ENCODE results near the gene ZNF821.
"Not testable (repeated sequence)": the region's sequence is repeated elsewhere in the genome, so short reads cannot be mapped to it uniquely, and the experiment has no call there.

ZNF821 gene

DNA sequence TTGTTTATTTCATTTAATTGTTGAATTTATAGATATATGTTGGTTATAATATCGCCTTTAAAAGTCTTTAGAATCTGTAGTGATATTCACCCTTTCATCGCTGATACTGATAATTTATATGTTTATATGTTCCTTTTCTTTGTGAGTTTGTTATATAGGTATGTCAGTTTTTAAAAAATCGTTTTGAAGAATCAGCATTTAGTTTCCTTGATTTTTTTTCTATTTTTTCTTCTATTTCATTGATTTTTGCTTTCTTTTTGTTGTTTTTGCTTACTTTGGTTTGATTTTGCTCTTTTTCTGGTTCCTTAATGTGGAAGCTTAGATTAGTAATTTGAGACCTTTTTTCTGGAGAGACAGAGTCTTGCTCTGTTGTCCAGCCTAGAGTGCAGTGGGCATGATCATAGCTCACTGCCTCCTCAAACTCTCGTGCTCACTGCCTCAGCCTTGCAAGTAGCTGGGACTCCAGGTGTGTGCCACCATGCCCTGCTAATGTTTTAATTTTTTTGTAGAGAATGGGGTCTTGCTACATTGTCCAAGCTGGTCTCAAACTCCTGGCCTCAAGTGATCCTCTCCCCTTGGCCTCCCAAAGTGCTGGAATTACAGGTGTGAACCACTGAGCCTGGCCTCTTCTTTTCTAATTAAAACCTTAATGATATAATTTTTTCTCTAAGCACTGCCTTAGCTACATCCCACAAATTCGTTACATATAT is 18.8 kb upstream of the ZNF821 start:
- no peak for DNase-seq (ENCODE audit: low spot score)

DNA sequence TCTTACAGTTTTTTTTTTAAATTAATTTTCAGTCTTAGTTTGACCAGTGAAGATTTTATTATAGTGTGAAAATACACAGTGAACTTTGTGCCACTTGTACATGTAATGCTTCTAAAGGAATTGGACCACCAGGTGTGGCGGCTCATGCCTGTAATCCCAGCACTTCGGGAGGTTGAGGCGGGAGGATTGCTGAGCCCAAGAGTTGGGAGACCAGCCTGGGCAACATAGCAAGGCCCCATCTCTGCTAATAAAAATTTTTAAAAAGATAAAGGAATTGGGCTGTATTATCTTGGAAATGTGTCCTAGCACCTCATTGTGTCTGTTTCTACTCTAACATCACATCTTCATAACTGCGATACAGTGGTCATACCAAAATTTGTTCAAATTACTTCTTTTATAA is 15.2 kb upstream of the ZNF821 start:
- DNase-seq (ENCODE audit: low spot score), result no peak

DNA sequence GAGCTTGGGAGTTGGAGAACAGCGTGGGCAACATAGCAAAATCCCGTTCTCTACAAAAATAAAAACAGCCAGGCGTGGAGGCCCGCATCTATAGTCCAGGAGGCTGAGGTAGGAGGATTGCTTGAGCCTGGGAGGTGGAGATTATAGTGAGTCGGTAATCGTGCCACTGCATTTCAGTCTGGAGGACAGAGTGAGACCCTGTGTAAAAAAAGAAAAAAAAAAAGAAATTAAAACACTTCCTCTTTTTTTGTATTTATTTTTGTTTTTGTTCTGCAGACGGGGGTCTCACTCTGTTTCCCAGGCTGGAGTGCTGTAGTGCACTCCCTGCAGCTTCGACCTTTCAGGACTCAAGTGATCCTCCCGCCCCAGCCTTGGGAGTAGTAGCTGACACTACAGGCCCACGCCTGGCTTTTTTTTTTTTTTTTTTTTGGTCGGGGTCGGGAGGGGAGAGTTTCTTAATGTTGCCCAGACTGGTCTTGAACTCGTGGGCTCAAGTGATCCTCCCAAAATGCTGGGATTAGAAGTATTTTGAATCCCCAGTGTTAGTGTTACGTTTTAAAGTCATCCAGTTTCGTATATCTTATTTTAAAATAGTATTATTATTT is 12.9 kb upstream of the ZNF821 start:
- no peak for DNase-seq (ENCODE audit: low spot score)

DNA sequence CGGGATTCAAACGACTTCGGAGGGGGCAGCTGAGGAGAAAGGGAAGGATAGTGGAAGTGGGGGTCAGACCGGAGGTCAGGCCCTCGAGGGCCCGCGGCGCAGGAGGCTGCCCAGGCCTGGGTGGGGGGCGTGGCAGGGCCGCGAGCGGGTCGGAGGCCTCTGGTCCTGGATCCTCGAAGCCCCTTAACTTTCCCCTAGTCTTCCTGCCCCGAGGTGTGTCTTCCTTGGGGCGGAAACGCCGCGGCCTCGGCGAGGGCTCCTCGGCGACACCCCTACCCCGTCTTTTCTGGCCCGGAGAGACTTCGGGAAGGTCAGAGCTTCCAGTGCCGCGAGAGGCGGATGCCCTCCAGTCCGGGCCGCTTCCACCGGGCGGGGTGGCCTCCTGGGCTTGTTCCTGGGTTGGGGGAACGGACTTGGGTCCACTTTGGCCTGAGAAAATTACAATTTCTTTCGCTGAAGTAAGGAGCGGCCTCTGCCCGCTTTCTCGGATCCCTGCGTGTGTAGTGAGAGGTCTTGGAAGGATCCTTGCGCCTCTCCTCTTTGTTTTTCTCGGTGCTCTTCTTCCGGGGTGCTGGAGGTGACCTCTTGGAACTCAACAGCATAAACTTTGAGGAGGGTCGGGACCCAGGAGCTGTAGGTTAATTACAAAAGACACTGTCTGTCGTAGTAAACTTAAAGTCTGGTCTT is 11.8 kb upstream of the ZNF821 start:
- no peak for DNase-seq (ENCODE audit: low spot score)

DNA sequence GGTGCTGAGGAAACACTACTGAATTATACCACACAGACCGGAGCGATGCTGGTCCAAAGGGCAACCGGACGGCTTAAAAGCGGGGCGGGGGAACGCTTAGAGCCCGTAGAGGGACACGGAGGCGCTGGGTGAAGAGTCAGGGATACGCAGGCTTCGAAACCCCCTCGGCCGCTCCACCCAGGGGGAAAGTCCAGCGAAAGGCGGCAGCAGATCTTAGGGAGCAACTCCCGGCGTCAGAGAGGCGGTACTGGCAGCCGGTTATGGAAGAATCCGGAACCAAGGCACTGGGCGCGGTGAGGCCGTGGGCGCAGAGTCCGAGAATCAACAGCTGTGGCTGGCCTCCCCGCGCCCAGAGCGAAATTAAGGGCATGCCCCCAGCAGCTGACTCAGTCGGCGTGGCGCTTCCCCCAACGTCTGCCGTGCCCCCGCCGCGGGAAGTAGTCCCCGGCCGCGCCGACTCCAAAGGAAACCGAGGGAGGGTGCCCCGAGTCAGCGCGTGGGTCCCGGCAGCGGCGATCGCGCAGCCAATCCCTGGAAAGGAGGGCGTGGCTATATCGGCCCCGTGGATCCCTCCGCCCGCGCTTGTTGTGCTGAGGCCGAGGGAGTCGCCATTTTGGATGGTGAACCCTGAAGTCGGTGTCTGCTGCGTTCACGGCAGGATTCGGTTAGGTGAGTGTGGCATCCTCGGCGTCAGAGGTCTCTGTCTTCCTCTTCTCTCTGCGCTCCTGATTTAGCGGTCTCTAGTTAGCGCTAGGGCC is 11.1 kb upstream of the ZNF821 start, which contains the start of gene IST1:
Gene IST1 (plus strand): TSS at position 611 of the 758 bp plus-strand sequence. CDS start 20,110 bp downstream, outside the sequence.
- peak; percentile 93 for DNase-seq (ENCODE audit: low spot score)

DNA sequence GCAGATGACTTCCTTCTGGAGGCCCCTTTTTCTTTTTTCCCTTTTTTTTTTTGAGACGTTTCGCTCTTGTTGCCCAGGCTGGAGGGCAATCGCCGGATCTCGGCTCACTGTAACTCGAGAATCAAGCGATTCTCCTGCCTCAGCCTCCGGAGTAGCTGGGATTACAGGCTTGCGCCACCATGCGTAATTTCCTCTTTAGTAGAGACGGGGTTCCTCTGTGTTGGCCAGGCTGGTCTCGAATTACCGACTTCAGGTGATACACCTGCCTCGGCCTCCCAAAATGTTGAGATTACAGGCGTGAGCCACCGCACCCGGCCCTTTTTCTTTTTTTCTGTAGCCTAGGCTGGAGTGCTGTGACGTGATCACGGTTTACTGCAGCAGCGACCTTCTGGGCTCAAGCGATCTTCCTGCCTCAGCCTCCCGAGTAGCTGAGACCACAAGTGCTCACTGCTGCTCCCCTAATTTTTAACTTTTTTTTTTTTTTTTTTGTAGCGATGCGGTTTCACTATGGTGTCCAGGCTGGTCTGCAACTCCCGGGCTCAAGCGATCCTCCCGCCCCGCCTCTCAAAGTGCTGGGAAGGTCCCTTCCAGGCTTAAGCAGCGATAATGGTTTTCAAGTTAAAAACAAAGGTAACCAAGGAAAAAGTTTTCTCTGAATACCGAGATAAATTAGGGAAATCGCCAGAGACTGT is 10.4 kb upstream of the ZNF821 start:
- peak; percentile 48 for DNase-seq (ENCODE audit: low spot score)

DNA sequence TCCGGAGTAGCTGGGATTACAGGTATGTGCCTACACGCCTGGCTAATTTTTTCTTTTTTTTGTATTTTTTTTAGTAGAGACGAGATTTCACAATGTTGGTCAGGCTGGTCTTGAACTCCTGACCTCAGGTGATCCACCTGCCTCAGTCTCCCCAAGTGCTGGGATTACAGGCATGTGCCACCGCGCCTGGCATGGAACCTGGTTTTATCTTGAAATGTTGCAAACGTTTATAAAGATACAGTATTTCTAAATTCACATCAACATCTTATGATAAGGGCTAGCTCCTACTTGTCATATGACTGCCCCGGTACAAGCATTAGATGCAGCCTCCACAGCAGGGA is 9.9 kb upstream of the ZNF821 start:
- DNase-seq (ENCODE audit: low spot score), result no peak

DNA sequence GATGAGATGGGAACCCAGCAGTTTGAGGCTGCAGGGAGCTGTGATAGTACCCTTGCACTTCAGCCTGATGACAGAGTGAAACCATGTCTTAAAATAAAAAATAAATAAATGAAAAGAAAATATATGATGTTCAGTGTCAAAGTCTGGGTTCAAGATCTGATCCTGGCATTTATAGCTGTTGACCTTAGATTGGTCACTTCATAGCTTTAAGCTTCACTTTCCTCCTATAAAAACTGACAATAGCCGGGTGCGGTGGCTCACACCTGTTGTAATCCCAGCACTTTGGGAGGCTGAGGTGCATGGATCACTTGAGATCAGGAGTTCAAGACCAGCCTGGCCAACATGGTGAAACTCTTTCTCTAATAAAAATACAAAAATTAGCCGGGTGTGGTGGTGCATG is 5.2 kb upstream of the ZNF821 start:
- DNase-seq (ENCODE audit: low spot score), result no peak

DNA sequence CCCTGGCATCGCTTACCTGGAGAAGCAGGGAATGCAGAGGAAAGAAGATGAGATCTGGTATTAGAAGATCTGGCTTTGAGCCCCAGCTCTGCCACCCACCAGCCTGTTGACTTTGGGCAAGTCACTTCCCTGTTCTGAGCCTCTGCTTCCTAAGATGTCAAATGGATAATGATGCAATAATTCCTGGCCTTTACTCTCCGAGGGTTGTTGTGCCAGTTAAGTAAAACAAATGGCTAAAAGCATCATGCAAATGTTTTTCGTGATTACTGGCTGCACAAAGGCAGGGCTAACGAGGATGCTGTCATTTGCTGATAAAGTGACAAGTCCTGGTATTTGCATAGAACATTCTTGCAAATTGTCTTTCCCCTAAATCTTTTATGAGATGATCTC is 1.3 kb upstream of the ZNF821 start:
- no peak for DNase-seq (ENCODE audit: low spot score)

DNA sequence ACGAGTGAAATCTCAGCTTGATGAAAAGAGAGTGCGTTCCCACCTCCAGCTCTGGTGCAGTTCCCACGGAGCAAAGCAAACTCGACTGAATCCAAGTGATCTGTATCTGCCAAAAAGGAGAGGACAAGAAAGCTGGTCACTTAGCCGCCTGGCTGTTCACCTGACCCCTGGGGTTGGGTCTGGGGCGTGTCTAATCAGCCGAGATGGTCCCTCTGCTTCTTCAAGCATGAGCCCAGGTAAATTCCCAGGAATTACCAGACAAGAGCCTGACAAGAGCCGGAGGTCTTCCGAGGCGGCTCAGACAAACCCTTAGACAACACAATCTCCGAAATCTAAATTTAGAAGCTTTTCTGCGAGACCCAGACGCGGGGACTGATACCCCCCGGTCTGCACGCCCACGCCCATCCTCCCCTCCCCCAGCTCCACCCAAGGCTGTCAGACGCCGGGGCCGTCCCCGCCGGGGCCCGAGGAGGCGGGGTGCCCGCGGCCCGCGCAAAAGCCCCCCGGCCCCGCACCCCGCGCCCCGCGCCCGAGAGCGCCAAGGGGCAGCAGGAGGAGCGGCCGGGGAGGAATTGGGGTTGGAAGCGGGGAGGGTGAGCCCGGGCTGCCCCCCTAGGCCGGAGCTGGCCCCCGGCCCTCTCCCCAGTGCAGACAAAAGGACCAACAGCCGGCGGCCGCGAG is 674 bp downstream of the ZNF821 start:
- no peak for DNase-seq (ENCODE audit: low spot score)

DNA sequence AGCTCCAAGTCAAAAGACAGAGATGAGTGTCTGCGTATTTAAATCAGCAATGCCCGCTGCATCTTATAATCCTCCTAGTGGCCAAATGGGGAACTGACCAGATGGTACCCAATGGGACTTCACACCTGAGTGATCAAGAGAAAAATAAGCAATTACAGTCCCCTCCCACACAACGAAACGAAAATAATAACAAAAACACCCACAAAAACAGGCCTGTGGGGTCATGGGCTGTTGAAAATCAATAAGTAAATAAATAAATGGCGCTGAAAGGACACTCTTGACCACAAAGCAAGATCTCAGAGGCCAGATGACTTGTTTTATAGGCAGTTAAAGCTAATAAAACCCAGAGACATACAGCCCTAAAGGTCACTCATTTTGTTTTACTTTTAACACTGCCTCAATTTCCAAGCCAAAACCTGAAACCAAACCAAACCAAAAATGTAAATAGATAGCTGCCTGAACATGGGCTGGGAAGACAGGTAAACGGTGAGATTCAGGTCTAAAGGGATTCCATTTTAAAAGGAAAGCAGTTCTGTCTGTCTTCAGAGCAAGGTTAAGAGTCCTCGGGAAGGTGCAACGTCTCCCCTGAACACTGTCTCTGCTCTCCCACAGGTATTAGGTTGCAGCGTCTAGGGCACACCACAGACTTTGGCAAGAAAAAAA is 1.3 kb downstream of the ZNF821 start:
- DNase-seq (ENCODE audit: low spot score), result peak; percentile 69

DNA sequence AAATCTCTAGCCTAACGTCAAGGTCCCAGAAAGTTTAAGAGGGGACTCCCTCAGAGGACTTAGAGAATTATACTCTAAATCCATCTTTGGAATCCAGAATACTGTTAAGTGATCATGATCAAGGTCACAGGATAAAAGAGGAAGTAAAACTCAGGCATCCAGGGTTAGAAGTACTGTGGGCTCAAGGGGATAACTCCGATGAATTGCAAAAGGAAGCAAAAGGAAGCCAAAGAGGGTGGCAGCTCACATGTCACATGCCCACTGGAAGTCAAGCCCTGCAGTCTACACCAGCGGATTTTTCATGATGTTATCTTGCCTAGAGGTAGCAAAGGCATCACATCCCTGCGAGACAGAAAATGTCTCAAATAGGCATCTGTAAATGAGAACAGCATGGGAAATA is 3.8 kb downstream of the ZNF821 start:
- DNase-seq (ENCODE audit: low spot score), result no peak

DNA sequence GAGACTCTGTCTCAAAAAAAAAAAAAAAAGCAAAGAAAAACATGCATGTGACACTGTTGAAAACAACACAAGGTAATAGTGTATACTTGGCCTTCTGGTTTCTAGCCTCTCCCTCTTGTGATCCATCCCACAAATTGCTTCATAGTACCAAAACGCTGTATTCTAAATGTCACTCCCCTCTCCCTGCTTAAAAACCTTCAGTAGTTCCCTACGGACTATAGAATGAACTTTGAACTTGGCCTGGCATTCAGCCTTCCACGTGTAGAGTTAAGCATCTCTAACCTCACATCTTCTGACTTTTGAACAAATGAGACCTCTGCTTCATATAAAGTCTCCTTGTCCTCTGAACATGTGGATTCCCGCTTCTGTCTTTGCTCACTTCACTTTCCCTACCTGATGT is 5.1 kb downstream of the ZNF821 start:
- no peak for DNase-seq (ENCODE audit: low spot score)

DNA sequence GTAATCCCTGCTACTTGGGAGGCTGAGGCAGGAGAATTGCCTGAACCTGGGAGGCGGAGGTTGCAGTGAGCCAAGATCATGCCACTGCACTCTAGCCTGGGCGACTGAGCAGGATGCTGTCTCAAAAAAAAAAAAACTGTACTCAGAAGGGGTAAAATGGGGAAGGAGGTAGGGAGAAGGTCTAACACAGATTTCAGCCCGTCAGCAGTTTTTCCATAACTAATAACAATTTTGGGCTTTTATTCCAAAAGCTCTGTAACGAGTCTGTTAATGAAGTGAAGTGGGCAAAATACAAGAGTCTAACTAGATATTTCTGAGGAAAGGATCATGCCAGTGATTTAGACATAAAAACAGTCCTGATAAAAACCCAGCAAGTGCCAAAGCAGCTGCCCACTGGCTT is 10.8 kb downstream of the ZNF821 start:
- no peak for DNase-seq (ENCODE audit: low spot score)

DNA sequence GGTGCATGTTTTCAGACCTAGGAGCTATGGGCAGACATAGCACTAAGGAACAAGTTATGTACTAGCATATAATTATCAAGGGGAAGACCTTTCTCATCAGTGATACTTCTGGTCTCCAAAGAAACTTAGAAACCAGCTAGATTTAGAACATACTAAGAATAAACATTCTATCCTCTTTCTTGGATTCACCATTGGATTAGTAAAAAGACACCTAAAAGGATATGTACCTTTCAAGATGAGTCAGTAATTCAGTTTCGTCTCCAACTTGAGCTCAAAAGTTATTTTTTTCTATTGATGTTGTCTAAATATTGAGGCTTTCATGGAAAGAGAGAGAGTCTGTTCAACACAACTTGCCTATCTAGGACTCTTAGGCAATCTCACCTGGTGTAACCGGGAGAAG is 13.2 kb downstream of the ZNF821 start:
- no peak for DNase-seq (ENCODE audit: low spot score)

DNA sequence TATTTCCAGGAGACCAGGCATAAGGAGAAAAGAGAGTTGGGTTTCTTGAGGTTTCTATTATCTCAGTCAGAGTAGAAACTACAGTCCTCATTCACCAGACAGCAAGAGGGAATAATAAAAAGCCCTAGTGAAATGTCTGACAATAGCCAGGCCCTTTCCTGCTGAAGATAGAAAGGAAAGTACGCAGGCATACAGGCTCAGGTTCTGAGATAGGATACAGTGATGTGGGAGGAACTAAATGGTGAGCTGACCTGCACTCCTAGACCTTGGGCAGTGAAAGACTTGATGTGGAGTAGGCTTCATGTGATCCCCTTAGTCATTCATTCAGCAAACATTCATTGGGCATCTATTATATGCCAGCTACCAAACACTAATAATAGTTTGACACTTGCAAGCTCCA is 14.9 kb downstream of the ZNF821 start:
- DNase-seq (ENCODE audit: low spot score), result no peak

DNA sequence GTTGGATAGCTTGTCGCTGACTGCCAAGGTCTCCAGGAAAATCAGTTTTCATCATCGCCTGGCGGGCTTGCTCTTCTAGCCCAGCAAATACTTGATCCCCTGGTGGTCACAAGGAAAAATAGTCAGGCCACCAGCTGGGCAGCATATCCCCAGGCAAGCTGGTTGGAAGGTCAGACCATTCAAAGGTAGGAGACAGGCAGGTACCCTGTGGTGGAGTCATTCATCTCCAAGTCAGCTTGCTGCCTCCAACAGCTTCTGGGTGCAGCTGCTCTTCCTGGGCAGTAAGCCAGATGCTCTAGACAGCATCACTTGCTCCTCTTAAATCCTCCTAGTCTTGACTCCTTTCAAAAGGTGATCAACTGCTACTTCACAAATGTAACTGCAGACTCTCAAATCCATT is 16.0 kb downstream of the ZNF821 start:
- DNase-seq (ENCODE audit: low spot score), result no peak

DNA sequence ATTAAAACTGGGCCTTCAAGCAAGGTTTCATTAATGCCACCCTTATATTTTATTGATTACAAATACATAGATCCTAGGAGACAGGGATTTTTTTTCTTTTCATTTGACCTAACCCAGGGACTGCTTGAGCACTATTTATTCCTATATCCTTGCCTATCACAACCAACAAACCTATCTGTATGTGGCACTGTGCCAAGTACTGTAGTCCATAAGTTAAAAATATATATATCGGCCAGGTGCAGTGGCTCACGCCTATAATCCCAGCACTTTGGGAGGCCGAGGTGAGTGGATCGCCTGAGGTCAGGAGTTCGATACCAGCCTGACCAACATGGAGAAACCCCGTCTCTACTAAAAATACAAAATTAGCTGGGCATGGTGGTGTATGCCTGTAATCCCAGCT is 16.8 kb downstream of the ZNF821 start:
- DNase-seq (ENCODE audit: low spot score), result not testable (repeated sequence)

DNA sequence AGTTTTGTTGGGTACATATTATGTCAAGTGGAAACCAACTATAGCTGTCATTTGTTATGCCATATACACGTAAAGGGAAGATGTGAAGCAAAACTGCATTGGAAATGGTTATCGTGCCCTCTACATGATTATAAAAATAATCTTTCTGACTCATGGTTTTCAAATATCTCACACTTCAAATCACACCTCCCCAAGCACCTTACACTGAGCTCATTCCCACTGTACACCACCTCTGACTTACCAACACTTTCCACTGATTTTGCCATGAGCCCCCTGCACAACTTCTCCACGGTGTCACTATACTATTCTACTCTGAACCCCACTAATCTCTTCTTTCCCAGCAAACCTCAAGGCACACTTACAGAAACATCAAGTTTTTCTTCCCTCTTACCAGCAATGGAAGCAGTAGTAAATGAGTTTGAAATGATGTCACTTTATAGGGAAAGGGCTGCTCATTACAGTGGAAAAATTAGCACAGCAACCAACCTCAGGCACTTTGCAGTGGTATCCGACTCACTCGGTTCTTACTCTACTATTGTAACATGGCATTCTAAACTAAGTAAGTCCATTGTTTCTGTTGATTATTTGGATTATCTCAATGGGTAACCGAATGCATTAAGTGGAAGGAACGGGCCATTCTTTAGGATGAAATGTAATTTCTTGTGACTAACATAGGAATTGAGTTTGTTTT is 18.7 kb downstream of the ZNF821 start:
- DNase-seq (ENCODE audit: low spot score), result no peak

DNA sequence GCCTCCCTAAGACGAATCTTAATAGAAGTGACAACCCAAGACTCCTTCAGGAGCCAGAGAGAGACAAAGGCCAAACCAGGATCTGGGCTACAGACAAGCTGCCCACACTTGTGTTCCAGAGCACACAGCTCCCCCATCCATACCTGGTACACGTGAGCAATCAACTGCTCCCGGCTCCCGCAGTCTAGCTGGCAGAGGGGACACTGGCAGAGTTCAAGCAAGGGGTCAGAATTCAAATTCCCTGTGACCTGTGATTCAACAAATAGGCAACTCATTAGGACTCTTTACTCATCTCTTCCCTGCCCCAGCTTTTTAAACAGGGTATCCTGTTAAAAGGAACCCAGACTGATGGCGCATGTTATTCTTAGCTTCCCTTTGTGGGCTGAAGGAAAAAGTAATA is 20.0 kb downstream of the ZNF821 start:
- no peak for DNase-seq (ENCODE audit: low spot score)
